ENCODE data around the gene ADAMTSL3.

DNA sequence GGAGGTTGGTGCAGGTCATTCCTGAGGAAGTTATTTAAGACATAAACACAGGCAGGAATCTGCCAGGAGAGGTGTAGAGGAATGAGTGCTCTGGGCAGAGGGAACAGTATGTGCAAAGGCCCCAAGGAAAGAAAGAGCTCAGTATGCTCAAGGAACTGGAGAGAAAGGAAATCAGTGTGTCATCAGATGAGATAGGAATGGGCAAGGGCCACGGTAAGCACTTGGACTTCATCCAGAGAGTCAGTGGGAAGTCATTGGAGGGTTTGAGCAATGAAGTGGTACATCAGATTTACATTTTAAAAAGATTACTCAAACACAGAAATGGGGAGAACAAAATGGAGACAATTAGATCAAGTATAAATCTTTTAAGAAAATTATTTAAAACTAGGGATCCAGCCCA, 272.2 kb downstream of the ADAMTSL3 start:
- TF ChIP-seq, protein P1, sequence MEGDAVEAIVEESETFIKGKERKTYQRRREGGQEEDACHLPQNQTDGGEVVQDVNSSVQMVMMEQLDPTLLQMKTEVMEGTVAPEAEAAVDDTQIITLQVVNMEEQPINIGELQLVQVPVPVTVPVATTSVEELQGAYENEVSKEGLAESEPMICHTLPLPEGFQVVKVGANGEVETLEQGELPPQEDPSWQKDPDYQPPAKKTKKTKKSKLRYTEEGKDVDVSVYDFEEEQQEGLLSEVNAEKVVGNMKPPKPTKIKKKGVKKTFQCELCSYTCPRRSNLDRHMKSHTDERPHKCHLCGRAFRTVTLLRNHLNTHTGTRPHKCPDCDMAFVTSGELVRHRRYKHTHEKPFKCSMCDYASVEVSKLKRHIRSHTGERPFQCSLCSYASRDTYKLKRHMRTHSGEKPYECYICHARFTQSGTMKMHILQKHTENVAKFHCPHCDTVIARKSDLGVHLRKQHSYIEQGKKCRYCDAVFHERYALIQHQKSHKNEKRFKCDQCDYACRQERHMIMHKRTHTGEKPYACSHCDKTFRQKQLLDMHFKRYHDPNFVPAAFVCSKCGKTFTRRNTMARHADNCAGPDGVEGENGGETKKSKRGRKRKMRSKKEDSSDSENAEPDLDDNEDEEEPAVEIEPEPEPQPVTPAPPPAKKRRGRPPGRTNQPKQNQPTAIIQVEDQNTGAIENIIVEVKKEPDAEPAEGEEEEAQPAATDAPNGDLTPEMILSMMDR (conservative IDR thresholded peaks at IDR 0.05; ENCODE audit: low read depth in 2 of 2) = no peak
- TF ChIP-seq, protein P2, sequence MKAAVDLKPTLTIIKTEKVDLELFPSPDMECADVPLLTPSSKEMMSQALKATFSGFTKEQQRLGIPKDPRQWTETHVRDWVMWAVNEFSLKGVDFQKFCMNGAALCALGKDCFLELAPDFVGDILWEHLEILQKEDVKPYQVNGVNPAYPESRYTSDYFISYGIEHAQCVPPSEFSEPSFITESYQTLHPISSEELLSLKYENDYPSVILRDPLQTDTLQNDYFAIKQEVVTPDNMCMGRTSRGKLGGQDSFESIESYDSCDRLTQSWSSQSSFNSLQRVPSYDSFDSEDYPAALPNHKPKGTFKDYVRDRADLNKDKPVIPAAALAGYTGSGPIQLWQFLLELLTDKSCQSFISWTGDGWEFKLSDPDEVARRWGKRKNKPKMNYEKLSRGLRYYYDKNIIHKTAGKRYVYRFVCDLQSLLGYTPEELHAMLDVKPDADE (IDR thresholded peaks at IDR 0.05) = no peak
- TF ChIP-seq EZH2 (IDR thresholded peaks at IDR 0.05; ENCODE audit: low read depth, unreplicated experiment) (no peak), ZNF114 (CRISPR knock-in tag; IDR thresholded peaks at IDR 0.05) (no peak), NANOG (IDR thresholded peaks at IDR 0.05; ENCODE audit: borderline replicate concordance) (no peak), JUNB (IDR thresholded peaks at IDR 0.05; ENCODE audit: unreplicated experiment) (no peak), EZH2phosphoT487 (IDR thresholded peaks at IDR 0.05; ENCODE audit: unreplicated experiment) (no peak), POLR2AphosphoS5 (IDR thresholded peaks at IDR 0.05; ENCODE audit: low read depth) (no peak), STAT1 (IDR thresholded peaks at IDR 0.05; ENCODE audit: unreplicated experiment) (no peak), ZNF331 (CRISPR knock-in tag; IDR thresholded peaks at IDR 0.05; ENCODE audit: low read depth) (no peak)
- TF ChIP-seq, protein P3, sequence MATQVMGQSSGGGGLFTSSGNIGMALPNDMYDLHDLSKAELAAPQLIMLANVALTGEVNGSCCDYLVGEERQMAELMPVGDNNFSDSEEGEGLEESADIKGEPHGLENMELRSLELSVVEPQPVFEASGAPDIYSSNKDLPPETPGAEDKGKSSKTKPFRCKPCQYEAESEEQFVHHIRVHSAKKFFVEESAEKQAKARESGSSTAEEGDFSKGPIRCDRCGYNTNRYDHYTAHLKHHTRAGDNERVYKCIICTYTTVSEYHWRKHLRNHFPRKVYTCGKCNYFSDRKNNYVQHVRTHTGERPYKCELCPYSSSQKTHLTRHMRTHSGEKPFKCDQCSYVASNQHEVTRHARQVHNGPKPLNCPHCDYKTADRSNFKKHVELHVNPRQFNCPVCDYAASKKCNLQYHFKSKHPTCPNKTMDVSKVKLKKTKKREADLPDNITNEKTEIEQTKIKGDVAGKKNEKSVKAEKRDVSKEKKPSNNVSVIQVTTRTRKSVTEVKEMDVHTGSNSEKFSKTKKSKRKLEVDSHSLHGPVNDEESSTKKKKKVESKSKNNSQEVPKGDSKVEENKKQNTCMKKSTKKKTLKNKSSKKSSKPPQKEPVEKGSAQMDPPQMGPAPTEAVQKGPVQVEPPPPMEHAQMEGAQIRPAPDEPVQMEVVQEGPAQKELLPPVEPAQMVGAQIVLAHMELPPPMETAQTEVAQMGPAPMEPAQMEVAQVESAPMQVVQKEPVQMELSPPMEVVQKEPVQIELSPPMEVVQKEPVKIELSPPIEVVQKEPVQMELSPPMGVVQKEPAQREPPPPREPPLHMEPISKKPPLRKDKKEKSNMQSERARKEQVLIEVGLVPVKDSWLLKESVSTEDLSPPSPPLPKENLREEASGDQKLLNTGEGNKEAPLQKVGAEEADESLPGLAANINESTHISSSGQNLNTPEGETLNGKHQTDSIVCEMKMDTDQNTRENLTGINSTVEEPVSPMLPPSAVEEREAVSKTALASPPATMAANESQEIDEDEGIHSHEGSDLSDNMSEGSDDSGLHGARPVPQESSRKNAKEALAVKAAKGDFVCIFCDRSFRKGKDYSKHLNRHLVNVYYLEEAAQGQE (IDR thresholded peaks at IDR 0.05; ENCODE audit: unreplicated experiment) = no peak
